ENCODE results near the gene NR6A1. TPM values are rescaled to one million over a fixed set of nuclear protein-coding genes. Genes with fewer than 3 reads are reported as not detected.

The NR6A1 gene
- total RNA-seq, 1 donor from 2014 or later: 0.56 TPM

GRCh38 chr9:124718928-124719327, 52.2 kb downstream of the NR6A1 start:
- TF ChIP-seq CTCF (IDR thresholded peaks at IDR 0.05): no peak
- H3K4me3 Mint-ChIP-seq (ENCODE audit: unreplicated experiment): no peak overlapping the region
- H3K27ac Mint-ChIP-seq (ENCODE audit: unreplicated experiment): no peak overlapping the region
- no peaks in the 10 kb centered on the region for H3K9me3 Mint-ChIP-seq (ENCODE audit: unreplicated experiment)
- no peak for DNase-seq (ENCODE audit: extremely low spot score, unreplicated experiment)
- H3K27me3 Mint-ChIP-seq (ENCODE audit: unreplicated experiment): no peaks in the 10 kb centered on the region
- H3K36me3 Mint-ChIP-seq (ENCODE audit: unreplicated experiment): peaks cover 2% of the 10 kb centered on the region
- no peaks in the 10 kb centered on the region for H3K4me1 Mint-ChIP-seq (ENCODE audit: unreplicated experiment)

GRCh38 chr9:124717597-124717996, 53.5 kb downstream of the NR6A1 start:
- no peak for DNase-seq (ENCODE audit: extremely low spot score, unreplicated experiment)
- no peaks in the 10 kb centered on the region for H3K9me3 Mint-ChIP-seq (ENCODE audit: unreplicated experiment)
- H3K4me3 Mint-ChIP-seq (ENCODE audit: unreplicated experiment): no peak overlapping the region
- no peak for TF ChIP-seq CTCF (IDR thresholded peaks at IDR 0.05)
- H3K4me1 Mint-ChIP-seq (ENCODE audit: unreplicated experiment): no peaks in the 10 kb centered on the region
- no peak overlapping the region for H3K27ac Mint-ChIP-seq (ENCODE audit: unreplicated experiment)
- peaks cover 2% of the 10 kb centered on the region for H3K36me3 Mint-ChIP-seq (ENCODE audit: unreplicated experiment)
- H3K27me3 Mint-ChIP-seq (ENCODE audit: unreplicated experiment): no peaks in the 10 kb centered on the region

- Mint-ChIP-seq H3K9me3 (ENCODE audit: unreplicated experiment) (no peaks in the 10 kb centered on the region), H3K4me1 (ENCODE audit: unreplicated experiment) (peaks cover 2% of the 10 kb centered on the region), H3K4me3 (ENCODE audit: unreplicated experiment) (no peak overlapping the region), H3K27me3 (ENCODE audit: unreplicated experiment) (no peaks in the 10 kb centered on the region), H3K27ac (ENCODE audit: unreplicated experiment) (no peak overlapping the region), H3K36me3 (ENCODE audit: unreplicated experiment) (peaks cover 4% of the 10 kb centered on the region)
- DNase-seq (ENCODE audit: extremely low spot score, unreplicated experiment): no peak
- TF ChIP-seq CTCF (IDR thresholded peaks at IDR 0.05): no peak
Observed at GRCh38 chr9:124716808-124717207, 54.3 kb downstream of the NR6A1 start.

- Mint-ChIP-seq H3K9me3 (ENCODE audit: unreplicated experiment) (peaks cover 5% of the 10 kb centered on the region), H3K27me3 (ENCODE audit: unreplicated experiment) (no peaks in the 10 kb centered on the region), H3K4me1 (ENCODE audit: unreplicated experiment) (peaks cover 42% of the 10 kb centered on the region), H3K36me3 (ENCODE audit: unreplicated experiment) (peaks cover 23% of the 10 kb centered on the region), H3K4me3 (ENCODE audit: unreplicated experiment) (no peak overlapping the region), H3K27ac (ENCODE audit: unreplicated experiment) (no peak overlapping the region)
- no peak for DNase-seq (ENCODE audit: extremely low spot score, unreplicated experiment)
- no peak for TF ChIP-seq CTCF (IDR thresholded peaks at IDR 0.05)
Observed at GRCh38 chr9:124710766-124711165, 60.3 kb downstream of the NR6A1 start.

GRCh38 chr9:124709292-124709690, 61.8 kb downstream of the NR6A1 start:
- no peak overlapping the region for H3K4me3 Mint-ChIP-seq (ENCODE audit: unreplicated experiment)
- no peaks in the 10 kb centered on the region for H3K27me3 Mint-ChIP-seq (ENCODE audit: unreplicated experiment)
- H3K9me3 Mint-ChIP-seq (ENCODE audit: unreplicated experiment): peaks cover 5% of the 10 kb centered on the region
- H3K36me3 Mint-ChIP-seq (ENCODE audit: unreplicated experiment): peaks cover 24% of the 10 kb centered on the region
- no peak overlapping the region for H3K27ac Mint-ChIP-seq (ENCODE audit: unreplicated experiment)
- TF ChIP-seq CTCF (IDR thresholded peaks at IDR 0.05): no peak
- no peak for DNase-seq (ENCODE audit: extremely low spot score, unreplicated experiment)
- peaks cover 42% of the 10 kb centered on the region for H3K4me1 Mint-ChIP-seq (ENCODE audit: unreplicated experiment)
